HG02852 (cell line): ENCODE measurements around the gene GLG1.
"Not testable (repeated sequence)": the region's sequence is repeated elsewhere in the genome, so short reads cannot be mapped to it uniquely, and the experiment has no call there.

Source experiments
- ATAC-seq: cut with Tn5 transposase; IDR thresholded peaks from one replicate; pipeline ENCODE4 v1.9.1; 2021; ENCODE audit warnings: mild to moderate bottlenecking, moderate library complexity; ENCODE audit not compliant: unreplicated experiment

GLG1 gene

DNA sequence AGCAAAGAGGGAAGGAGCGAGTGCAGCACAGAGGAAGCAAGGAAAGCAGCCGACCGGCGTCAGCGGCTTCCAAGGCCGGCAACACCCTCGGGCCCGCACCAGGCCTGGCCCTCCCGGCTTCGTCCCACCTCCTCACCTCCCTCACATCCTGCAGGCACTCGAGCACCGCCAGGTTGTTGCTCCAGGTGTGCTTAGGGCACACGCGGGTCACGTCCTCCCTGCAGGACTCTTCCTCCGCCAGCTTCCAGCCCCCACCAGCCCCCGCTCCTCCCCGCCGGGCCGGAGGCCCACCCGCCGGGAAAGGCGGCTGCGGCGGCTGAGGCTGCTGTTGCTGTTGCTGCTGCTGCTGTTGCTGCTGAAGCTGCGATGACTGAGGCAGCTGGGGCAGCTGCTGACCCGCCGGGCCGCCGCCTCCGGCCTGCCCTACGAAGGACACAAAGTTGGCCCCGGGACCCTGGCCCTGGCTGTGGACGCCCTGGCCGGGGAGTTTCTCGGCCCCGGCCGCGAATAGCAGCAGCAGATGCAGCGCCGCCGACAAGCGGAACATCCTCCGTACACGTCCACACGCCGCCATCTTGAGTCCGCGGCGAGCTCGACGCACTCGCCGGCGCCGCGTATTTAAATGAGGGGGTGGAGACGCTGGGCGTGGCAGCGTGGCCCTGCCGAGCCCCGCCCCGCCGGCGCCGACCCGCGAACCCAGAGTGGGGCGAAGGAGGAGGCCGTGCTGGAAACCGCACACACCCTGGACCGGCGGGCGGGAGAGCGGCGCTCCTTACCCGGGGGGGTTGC is at the start of gene GLG1:
Gene GLG1, minus strand, starts transcription at position 594 of the 789 bp plus-strand sequence. Its CDS starts 20 bp downstream, at position 574.
- peak; percentile 93 for ATAC-seq

- ATAC-seq = no peak
Measured at GRCh38 chr16:74654536-74655050, 47.7 kb upstream of the GLG1 start.

DNA sequence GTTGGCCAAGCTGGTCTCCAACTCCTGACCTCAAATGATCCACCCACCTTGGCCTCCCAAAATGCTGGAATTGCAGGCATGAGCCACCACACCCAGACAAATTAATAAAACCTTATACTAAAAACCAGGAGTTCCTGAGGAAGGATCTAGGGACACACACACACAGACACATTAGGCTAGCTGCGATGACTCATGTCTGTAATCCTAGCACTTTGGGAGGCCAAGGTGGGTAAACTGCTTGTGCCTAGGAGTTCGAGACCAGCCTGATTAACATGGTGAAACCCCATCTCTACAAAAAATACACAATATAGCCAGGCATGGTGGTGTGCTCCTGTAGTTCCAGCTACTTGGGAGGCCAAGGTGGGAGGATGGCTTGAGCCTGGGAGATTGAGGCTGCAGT is 46.0 kb upstream of the GLG1 start:
- ATAC-seq = not testable (repeated sequence)

DNA sequence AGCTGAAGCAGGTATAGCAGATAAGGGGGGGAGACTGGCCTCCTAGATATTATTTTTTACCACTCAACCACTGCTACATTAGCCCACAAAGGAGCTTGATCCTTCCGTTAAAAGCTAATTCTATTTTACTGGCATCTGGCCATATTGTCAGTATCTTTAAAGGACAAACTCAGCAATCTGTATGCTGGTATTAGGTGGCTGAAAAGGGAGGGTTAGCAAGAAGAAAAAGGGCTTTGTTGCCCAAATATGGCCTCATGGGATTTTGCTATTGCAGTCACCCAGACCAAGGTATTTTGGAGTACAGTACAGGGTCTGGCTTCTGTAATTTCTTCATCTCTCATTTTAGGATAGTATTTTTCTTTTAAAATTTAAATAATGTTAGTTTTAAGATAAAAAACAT is 45.3 kb upstream of the GLG1 start:
- ATAC-seq = no peak

DNA sequence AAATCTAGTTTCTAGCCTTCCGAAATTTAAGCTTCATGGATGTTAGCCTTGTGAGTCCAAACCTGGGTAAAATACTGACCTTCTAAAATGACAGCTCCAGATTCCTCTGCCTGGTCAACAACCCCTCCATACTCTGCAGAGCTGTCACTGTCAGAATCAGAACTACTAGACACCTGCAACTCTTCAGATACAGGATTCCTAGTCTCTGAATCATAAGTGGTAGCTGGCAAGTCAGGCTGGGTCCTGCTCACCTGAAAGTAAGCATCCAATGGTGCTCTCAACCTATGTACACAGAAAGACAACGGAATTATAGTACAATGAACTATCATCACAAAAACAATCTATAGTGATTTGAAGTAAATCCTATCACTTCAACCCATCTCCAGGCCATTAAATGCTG is 44.9 kb upstream of the GLG1 start:
- no peak for ATAC-seq

DNA sequence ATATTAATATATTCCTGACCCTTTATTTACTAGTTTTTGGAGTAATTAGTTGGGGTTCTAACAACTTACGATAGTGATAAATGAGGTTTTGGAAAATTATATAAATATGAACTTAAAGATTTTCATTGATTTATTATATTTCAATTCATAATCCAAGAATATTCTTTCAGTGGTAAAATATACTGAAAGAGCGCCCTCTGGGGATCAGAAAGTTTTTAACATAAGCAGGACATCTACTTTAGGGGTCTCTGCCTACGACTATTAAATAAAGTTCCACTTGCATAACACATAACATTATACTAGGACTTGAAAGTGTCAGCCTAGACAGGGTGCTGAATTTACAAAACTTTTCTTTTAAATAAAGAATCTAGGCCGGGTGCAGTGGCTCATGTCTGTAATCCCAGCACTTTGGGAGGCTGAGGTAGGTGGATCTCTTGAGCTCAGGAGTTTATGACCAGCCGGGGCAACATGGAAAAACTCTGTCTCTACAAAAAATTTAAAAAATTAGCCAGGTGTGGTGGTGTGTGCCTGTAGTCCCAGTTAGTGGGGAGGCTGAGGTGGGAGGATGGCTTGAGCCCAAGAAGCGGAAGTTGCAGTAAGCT is 44.2 kb upstream of the GLG1 start:
- ATAC-seq = no peak

DNA sequence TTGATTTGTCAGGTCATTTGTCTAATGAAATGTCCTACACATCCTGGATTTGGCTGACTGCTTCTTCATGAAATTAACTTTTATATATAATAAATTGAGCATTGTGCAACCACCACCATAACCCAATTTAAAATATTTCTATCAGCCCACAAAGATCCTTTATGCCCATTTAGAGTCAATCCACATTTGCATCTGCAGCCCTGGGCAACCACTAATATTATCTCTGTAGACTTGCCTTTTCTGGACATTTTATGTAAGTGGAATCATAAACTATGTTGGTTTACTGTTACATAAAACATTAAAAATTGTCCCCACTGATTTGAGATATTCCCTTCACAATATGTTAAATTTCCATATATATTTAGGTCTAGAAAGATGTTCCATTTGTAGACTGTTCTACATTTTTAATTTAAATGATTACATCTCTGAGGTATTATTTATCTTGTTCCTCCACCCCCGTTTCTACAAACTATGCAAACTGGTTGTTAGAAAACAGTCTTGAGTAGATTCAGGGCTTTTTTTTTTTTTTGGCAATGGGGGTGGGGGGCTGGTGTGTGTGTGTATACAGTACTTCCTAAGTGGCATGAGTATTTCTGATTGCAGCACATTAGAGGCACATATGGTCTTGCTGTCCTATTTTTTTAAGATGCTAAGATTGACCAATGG is 43.1 kb upstream of the GLG1 start:
- ATAC-seq = no peak

DNA sequence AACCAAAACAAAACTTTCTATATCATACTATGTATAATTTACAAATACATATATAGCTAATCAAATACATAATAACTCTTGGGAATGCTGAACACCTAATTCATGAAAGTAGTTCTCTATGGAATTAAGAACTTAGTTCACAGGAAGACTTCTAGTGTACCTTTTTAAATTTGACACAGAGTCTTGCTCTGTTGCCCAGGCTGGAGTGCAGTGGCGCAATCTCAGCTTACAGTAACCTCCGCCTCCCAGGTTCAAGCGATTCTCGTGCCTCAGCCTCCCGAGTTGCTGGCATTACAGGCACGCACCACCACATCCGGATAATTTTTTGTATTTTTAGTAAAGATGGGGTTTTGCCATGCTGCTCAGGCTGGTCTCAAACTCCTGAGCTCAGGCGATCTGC is 35.1 kb upstream of the GLG1 start:
- ATAC-seq = no peak

- no peak for ATAC-seq
Measured at GRCh38 chr16:74637742-74638453, 31.0 kb upstream of the GLG1 start.

DNA sequence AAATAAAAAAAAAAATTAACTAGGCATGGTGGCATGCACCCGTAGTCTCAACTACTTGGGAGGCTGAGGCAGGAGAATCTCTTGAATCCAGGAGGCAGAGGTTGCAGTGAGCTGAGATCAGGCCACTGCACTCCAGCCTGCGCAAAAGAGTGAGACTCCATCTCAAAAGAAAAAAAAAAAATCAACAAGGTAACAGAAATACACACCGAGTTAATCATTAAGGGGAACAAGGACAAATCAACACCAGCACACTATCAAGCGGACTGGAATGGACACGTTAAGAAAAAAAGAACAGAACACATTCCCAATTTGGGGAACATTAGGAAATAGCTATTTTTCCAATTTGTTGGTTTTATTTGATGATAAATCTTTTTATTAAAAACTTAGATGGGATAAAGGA is 28.4 kb upstream of the GLG1 start:
- no peak for ATAC-seq

GRCh38 chr16:74633686-74634085 is 26.8 kb upstream of the GLG1 start:
- ATAC-seq = no peak

GRCh38 chr16:74627506-74628220 is 20.7 kb upstream of the GLG1 start:
- ATAC-seq = no peak

- no peak for ATAC-seq
Measured at GRCh38 chr16:74626741-74627416, 20.0 kb upstream of the GLG1 start.

- ATAC-seq = no peak
Measured at GRCh38 chr16:74625500-74626350, 18.8 kb upstream of the GLG1 start.

DNA sequence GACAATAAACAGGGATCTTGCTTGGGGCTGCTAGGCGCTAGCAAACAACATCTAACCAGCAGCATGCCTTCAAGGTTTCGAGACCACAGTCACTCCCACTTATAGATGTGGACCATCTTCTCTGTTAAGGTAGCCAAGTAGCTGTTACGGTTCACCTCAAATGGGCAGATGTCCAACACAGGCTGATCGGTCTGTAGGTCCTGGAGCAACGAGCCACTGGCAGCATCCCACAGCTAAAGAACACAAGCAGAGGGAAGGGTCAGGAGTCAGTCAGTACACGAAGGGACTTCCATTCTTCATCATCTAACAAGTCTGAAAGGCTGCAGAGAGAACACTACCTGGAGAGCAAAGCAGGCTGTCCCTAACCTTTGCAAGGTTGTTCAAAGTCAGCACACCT is 16.9 kb upstream of the GLG1 start:
- no peak for ATAC-seq

DNA sequence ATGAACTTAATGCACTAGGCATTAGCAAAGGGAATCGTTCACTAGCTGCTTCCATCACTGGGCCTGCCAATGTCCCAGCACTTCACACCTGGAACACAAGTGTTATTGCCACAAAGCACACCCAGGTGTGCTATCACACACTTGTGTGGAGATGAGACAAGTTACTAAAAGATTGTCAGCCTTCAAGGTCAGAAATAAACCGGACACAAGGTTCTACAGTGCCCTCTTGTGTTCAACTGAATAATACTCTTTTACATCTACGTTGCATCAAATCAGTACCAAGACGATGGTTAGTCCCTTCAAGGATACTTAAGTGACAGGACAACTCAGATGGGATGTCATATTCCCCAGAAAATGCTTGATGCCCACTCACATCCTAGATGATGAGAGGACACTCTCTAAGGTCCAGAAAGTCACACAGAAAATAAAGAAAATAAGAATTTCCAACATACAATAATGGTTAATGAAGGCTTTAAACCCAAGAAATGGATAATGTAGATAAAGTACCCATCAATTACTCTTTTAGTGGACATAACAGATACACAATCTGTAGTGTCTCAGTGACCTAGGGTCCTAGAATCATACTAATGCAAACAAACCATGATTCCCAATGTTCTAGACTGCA is 16.4 kb upstream of the GLG1 start:
- no peak for ATAC-seq

GRCh38 chr16:74622005-74622404 is 15.1 kb upstream of the GLG1 start:
- no peak for ATAC-seq

- ATAC-seq = no peak
Measured at GRCh38 chr16:74617206-74617788, 10.4 kb upstream of the GLG1 start.
